ENCODE results near the gene SMTNL2.

GRCh38 chr17:4577386-4577993 lies 6.8 kb upstream of the SMTNL2 start:
- TF ChIP-seq, protein P1, sequence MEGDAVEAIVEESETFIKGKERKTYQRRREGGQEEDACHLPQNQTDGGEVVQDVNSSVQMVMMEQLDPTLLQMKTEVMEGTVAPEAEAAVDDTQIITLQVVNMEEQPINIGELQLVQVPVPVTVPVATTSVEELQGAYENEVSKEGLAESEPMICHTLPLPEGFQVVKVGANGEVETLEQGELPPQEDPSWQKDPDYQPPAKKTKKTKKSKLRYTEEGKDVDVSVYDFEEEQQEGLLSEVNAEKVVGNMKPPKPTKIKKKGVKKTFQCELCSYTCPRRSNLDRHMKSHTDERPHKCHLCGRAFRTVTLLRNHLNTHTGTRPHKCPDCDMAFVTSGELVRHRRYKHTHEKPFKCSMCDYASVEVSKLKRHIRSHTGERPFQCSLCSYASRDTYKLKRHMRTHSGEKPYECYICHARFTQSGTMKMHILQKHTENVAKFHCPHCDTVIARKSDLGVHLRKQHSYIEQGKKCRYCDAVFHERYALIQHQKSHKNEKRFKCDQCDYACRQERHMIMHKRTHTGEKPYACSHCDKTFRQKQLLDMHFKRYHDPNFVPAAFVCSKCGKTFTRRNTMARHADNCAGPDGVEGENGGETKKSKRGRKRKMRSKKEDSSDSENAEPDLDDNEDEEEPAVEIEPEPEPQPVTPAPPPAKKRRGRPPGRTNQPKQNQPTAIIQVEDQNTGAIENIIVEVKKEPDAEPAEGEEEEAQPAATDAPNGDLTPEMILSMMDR (conservative IDR thresholded peaks at IDR 0.05; ENCODE audit: low read depth, low read length): no peak
- no peak for TF ChIP-seq EZH2 (IDR thresholded peaks at IDR 0.05; ENCODE audit: borderline replicate concordance, low read depth, low read length, poor library complexity, severe bottlenecking)
